GM10266 (cell line): ENCODE measurements around the gene PFN3.

ENCODE experiments used
- DNase-seq: peaks from one replicate; pipeline ENCODE4 v3.0.0; 2012; ENCODE audit errors: extremely low spot score
- CTCF ChIP-seq: IDR thresholded peaks from 2 replicates; pipeline ENCODE4 v1.5.1; 2012; ENCODE audit warnings: mild to moderate bottlenecking, low read depth; ENCODE audit not compliant: control insufficient read depth, insufficient read depth; ENCODE audit errors: missing control alignments

Gene PFN3

DNA sequence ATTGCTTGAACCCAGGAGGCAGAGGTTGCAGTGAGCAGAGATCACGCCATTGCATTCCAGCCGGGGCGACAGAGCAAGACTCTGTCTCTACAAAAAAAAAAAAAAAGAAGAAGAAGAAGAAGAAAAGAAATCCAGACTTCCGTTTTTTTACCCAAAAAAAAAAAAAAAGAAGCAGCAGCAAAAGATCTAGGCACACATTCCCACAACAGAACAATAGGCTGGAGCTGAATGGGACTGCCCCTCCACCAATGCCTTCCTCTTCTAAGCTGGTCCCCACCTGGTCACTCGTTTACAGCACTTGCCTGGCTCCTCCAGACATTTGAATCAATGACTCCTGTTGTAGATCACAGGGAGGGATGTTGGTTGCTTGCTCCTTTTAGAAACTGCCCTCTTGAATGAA lies 47.4 kb downstream of the PFN3 start:
- no peak for DNase-seq
- TF ChIP-seq CTCF: no peak

- no peak for TF ChIP-seq CTCF
- DNase-seq: peak; percentile 93
These were observed 48.8 kb downstream of the PFN3 start, which contains the start of gene LMAN2 for GRCh38 chr5:177351392-177352329. Gene LMAN2, minus strand, starts transcription at chr5:177351668. Its CDS starts 21 bp downstream, at chr5:177351647.

DNA sequence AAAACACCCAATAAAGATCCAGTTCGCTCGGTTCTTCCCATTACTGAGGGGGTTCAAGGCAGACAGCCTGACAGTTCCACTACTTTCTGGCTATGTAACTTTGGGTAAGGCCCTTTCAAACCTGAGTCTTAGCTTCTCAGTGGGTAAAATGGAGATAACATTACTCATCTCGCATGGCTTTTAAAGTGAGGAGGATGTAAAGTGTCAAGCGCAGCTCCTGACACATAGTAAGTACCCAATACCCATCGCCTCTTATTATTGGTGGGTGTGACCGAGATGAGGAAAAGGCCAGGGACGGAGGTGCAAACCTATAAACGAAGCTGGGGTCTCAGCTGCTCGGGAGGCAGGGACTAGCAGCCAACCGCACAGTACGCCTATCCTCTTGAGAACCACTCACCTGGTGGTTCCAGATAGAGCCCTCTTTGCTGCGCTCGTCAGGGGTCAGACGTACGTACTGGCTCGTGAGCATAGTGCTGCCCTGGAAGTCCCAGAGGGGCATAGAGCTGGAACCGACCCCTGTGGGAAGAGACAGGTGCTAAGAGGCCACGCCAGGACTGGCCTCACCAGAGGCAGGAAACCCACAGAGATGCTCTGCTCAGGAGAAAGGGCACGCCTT lies 49.6 kb downstream of the PFN3 start:
- no peak for DNase-seq

More for the DNA sequence above, 49.6 kb downstream of the PFN3 start:
- no peak for TF ChIP-seq CTCF
